HG02973 (cell line): ENCODE results near the gene TSC1.
"Not testable (repeated sequence)": the region's sequence is repeated elsewhere in the genome, so short reads cannot be mapped to it uniquely, and the experiment has no call there.

Experiments used
- ATAC-seq: cut with Tn5 transposase; IDR thresholded peaks from one replicate; pipeline ENCODE4 v1.9.1; 2021; ENCODE audit warnings: moderate library complexity; ENCODE audit not compliant: unreplicated experiment

The TSC1 gene

DNA sequence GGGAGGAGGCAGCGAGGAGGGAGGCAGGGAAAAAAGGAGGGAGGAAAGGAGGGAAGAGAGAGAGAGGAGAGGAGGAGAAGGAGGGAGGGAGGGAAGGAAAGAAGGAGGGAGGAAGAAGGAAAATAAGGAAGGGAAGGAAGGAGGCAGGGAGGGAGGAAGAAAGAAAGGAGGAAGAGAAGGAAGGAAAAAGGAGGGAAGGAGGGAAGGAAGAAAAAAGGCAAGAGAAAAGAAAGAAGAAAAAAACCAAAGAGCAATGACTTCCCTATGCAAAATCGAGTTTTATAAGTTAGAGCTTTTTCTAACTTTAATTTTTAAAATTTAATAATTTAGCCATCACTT, 33.7 kb upstream of the TSC1 start:
- no peak for ATAC-seq

DNA sequence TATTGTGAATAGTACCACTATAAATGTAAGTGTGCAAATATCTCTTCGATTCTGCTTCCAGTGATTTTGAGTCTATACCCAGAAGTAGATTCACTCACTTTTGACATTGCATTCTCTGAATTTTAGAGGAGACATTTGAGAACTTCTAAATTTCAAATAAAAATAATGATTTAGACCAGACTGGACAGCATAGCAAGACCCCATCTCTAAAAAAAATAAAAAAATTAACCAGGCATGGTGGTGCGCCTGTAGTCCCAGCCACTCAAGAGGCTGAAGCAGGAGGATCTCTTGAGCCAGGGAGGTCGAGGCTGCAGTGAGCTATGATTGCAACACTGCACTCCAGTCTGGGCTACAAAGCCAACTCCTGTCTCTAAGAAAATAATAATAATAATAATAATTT, 32.2 kb upstream of the TSC1 start:
- ATAC-seq = no peak

DNA sequence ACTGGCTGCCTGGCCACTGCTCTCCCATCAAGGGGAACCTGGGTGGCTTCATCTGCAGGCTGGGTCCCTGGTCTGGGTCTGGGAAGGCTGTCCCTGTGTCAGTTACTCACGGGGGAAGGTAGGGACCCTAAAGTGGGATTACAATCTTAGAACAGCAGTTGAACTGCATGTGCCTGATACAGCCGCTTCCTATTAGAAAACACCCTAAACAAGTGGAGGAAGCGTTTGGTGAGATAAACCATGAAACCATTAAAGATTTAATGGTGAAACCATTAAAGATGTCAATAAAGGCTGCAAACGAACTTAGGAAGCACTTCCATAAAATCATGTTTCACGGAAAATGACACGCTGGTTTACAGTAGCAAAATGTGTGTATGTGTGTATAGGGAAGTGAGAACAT, 31.5 kb upstream of the TSC1 start:
- ATAC-seq = no peak

DNA sequence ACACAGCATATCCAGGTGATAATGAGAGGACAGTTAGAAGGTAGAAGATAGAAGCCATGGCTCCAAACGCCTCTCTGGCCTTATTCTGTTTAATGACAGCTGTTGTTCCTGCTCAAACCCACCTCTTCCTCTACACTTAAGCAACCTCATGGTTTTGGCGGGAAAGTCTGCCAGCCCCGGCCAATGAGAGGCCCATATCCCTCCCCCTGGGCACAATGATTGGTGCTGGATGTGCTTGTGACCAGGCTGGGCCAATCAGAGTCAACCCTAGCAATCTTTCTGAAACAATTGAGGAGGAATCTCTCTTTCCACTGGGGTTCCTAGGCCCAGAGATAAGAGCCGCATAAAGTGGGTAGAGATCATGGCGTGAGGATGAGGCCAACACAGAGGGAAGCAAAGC, 29.3 kb upstream of the TSC1 start:
- ATAC-seq = no peak

DNA sequence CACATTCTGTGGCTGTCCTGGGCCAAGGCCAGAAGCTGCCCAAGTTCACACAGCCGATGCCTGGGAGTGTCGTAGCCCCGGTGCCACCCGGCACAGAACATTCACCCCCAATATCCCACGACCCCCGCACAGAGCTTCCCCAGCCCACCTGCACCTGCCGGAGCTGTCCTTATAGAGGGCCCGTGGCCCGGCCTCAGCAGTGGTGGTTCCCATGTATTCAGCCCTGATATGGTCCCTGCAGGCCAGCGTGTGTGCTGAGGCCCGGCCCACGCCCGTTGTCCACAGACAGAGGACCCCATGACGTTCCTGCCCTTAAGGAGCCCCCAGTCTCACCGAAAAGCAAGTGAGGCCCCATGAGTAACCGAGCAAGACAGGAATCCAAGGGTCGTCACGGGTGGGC, 28.8 kb upstream of the TSC1 start:
- no peak for ATAC-seq

DNA sequence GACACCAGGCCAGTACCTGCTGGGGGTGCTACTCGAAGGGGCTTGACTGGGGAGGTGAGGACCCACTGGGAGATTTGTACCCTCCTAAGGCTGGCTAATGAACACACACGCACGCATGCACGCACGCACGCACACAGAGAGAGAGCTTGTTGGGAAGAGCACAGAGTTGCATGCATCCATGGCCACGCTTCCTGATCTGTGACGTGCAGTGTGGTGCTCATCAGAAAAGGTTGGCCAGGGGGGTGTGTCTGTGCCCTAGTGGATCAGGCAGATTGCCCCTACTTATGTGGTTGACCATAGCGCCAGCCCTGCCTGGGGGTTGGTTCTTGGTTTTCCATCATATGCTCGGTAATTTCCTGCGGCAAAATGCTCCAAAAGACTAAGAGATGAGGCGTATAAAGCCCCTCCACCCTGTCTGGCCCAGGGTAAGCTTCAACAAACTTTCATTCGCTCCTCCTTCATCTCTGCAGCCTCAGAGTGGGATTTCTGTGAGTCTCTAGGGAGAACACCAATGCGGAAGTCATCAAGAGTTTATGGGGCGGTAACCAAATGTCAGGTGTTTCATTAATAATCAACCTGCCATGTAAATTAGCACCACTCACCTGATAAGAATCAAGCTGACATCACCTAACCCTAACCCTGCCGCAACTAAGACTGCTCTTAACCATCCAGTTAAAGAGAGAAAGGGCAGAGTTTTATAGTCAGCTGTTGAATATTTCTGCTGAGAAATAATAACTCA, 26.1 kb upstream of the TSC1 start:
- ATAC-seq = no peak

DNA sequence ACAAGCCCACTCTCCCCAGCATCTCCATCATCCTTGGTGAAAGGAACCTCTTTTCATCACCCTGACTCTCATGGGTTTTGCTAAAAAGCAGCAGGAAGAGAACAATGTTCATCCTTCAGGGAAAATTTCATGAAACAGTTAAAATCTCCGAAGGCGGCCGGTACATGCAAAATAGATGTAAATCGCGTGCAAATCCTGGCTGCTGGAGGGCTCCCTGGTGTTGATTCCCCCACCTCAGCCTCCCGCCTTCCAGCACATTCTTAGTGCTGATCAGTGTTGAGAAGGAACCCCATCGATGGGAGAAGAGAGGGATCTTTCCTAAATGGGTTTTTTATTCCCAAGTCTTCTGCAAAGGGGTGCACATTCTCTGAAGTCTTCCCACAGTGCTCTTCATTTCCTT, 25.4 kb upstream of the TSC1 start:
- no peak for ATAC-seq

DNA sequence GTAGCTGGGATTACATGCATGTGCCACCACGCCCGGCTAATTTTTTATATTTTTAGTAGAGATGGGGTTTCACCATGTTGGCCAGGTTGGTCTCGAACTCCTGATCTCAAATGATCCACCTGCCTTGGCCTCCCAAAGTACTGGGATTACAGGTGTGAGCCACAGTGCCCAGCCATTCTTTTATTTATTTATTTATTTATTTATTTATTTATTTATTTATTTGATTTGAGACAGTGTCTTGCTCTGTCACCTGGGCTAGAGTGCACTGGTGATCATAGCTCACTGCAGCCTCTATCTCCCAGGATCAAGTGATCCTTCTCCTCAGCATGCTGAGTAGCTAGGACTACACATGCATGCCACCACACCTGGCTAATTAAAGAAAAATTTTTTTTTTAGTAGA, 23.5 kb upstream of the TSC1 start:
- not testable (repeated sequence) for ATAC-seq

DNA sequence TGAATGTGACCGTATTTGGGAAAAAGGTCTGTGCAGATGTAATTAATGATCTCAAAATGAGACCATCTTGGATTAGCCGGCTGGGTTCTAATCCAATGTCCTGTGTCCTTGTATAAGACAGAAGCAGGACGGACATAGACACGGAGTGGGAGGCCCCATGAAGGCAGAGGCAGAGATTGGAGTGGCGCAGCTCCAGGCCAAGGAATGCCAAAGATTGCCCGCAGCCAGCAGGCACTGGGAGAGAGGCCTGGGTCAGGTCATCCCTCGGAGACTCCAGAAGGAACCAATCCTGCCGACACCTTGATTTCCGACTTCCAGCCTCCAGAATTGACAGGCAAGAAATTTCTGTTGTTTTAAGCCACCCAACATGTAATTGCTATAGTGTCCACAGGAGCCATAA, 21.1 kb upstream of the TSC1 start:
- no peak for ATAC-seq

DNA sequence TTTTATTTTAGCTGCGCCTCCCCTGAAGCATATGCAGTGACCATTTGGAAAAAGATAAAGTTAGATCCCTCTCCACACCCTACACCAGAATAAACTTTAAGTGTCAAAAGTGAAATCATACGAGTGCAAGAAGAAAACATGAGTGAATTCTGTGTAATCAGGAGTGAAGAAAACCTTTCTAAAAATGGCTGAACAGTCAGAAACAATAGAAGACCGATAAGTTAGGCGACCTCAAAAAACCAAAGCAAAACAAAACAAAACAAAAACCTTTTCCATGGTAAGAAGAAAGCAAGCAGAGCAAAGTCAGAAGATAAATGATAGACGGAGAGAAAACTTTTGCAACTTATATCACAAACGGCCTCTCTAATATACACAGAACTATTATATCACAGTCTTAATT, 16.6 kb upstream of the TSC1 start:
- ATAC-seq = no peak

DNA sequence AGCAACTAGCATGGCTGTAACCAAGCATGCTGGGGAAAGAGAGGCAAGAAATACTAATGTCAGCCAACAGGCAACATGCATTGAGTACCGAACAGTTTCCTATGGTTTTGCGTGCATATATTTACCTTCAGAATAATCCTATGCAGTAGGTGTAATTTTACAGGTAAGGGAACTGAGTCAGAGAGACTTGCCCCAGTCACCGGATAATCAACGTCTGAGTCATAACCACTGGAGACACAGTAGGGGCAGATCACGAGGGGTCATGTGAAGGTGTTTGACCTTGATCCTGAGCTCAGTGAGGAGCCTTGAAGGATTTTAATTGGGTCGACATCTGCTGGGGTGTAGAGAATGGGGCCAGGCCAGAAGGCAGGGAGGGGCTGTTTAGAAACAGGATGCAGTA, 13.4 kb upstream of the TSC1 start:
- no peak for ATAC-seq

DNA sequence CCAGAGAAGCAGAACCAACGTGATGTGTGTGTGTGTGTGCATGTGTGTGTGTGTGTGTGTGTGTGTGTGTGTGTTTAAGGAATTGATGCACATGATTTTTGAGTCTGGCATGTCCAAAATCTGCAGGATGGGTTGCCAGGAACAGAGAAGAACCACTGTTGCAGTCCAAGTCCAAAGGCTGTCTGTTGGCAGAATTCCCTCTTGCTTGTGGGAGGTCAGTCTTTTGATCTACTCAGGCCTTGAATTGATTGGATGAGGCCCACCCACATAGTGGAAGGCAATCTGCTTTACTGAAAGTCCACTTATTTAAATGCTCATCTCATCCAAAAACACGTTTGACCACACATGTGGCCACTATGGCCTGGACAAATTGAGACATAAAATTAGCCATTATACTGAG, 11.4 kb upstream of the TSC1 start:
- ATAC-seq = no peak

DNA sequence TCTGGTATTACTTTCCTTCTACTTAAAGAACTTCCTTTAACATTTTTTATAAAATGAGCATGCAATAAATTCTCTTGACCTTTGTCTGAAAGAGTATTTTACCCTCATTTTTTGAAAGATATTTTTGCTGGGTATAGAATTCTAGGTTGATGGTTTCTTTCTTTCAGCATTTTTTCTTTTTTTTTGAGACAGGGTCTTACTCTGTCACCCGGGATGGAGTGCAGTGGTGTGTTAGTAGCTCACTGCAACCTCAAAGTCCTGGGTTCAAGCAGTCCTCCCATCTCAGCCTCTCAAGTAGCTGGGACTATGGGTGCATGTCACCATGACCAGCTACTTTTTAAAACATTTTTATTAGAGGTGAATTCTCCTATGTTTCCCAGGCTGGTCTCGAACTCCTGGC, 10.7 kb upstream of the TSC1 start:
- ATAC-seq = no peak

DNA sequence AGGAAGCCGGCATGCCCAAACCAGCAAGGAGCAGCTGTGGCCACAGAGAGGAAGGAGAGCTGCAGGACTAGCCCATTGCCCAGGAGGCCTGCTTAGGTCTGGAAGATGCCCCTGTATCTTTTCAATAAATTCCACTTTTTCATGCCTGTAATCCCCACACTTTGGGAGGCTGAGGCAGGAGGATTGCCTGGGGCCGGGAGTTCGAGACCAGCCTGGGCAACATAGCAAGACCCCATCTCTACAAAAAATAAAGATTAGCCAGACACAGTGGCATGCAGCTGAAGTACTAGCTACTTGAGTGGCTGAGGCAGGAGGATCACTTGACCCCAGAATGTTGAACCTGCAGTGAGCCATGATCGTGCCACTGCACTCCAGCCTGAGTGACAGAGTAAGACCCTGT, 5.3 kb upstream of the TSC1 start:
- ATAC-seq = no peak

DNA sequence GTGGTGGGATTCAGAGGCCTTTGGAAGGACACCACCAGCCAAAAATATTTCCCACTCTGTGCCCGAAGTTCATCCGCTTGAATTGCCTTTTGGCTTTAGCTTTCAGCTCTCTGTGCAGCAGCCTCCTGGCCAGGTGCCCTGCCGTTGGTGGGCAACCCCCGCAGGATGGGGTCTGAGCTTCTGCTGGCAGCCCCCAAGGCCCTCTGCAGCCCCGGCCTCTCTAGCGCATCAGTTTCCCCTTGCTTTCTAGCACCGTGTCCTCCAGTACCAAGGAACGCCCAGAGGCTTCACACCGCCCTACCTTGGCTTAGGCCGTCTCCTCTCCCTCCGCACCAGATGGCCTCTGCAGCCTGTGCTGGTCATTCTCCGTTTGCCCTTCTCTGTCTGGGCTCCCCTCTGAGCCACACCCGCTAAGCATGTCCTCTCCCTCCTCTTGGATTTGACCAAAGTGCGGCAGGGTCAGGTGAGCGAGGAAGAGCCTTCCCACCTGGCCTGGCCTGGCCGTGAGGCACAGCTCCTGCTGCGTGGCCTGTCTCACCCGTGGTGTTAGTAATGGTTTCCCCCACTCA, 4.2 kb upstream of the TSC1 start:
- ATAC-seq = no peak

DNA sequence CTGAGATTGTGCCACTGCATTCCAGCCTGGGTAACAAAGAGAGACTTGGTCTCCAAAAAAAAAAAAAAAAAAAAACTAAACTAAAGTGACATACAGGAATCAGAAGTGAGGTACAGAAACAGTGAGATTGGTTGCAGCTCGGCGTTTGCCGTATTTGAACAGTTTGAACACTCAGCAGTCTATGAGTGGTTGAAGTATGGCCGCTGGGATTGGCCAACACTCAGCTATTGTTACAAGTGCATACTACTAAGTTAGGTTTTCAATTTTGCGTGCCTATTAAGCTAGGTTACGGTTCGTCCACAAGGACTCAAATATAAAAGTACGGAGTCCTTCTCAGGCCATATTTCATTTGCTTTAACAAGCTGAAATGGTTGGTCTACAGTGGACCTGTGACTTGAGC, 3.3 kb upstream of the TSC1 start:
- ATAC-seq = no peak

DNA sequence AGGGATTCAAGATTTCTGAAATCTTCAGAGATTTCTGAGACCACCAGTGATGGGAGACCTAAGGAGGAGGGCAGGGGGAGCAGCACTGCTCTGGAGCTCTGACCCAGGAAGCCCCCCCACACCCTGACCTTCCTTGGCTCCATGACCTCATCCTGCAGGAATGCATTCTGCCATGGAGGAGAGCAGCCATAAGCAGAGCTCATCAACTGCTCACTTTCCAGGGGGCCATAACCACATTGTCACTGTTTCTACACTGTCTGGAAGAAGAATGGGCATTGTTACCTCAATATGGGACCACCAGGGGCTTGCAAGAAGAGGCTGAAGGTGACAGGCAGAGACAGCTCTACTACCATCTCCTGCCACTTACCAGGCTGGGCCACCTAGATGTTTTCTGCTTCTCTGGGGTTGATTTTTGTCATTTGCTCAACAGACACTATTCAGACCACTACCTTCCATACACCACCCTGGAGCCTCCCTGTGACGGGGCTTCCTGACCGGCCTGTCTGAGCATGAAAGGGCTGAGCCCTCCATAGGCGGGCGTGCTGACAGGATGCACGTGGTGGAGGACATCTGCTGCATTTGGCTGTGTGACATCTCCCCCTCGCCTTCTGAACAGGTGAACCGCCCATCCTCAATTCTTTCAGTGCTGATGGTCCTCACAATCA, 2.3 kb upstream of the TSC1 start:
- no peak for ATAC-seq

DNA sequence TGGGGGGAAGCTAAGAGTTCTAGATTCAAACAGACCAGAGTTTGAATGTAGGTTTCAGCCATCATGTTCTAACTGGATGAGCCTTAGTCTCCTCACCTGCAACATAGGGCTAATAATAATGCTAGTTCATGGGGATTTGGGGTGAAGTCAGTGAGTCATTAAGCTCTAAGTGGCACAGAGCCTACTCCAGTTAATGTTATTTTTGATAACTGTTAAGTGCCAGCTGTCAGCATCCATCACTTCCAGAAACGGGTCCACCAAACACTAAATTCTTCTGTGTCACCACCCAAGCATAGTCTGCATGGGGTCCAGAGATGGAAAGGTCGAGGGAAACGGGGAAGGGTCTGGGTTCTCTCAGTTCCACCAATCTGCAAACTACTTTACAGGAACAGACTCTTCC, 1.8 kb upstream of the TSC1 start:
- ATAC-seq = no peak

DNA sequence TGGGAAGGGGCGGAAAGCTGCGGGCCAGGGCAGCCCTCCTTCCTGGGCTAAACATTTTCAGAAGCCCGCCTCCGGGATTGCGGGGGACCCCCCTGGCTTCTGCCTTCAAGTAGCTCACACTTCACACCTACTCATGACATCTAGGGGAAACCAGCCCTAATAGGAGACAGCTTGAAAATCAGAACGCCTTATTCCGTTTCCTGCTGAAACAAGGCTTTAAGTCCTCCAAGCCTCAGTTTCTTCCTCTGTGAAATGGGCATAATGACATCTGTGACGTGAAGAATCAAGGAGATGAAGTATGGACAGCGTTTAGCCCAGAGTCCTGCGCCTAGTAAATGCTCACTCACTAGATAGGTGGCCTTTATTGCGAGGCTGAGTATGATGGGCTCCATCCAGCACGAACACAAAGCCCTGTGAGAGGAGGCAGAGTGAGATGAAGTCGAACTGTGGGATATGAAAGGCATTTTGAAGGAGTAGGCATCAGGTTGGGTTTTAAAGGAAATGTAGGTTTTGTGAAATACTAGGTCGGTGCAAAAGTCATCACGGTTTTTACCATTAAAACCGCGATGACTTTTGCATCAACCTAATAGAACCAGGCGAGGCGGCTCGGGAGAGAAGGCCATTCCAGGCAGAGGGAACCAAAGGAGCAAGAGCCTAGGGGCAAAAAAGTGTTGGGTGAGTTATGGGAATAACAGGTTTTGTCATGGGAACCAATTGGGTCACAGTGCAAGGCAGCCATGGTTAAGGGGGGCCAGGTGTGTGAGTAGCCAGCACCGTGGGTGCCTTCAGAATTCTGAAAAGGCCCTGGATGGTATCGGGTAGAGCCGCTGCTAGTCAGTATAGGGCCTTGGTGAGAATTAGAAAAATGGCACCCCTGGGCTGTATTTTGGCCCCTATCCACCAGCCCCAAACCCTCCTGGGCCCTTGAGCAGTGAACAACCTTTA, 1.0 kb upstream of the TSC1 start:
- ATAC-seq = peak; percentile 4

DNA sequence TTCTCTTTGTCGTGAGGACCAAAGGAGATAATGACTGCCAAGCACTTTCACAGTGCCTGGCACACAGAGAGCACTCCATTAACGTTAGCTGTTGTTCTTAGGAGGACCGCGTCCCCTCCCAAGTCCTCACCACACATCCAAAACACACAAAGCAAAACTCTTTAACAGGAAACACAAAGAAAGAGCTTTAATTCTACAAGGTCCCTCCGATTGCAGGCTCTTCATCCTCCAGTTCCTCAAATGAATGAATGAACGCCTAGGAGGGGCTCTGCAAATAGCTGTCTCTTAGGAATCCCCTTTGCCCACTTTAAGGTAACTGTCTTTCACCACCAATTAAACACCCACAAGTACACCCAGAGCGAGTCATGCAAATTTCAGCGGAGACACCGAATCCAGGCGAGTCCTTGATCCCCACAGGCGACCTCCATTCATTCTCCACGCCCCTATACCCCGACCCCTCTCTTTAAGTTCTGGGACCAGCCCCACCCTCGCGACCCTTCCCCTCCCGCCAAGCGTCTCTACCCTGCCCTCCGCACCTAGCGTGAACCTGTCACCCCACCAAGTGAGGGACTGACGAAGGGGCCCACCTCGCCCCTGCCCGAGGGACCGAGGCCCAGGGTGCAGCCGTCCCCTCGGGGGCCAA, 644 bp downstream of the TSC1 start:
- ATAC-seq = no peak

DNA sequence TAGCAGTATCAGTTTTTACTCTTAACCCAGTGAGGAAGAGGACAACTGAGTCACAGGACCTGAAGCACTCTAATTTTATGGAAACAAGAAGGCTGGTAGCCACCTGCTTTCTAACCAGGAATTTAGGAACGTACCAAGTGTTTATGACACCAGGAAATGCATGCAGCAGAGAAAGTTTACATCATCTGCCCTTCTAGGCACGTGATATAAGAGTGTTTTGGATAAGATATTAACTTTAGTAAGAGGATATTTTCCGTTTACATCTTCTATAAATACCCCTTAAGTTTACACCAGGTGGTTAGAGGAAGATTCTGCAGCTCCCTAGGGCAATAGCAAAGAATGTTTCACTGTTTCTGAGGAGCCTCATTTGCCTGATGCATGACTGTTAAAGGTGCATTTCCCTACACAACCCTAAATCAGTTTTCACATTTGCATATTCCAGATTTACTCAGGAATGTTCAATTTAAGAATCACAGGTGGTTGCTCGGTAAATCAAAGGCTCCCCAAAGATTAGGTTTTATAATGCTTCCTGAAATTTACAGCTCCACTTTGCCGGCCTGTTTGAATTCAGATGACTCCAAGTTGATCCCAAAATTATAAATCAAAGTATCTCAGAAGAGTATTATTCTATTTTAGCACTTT, 1.8 kb downstream of the TSC1 start:
- no peak for ATAC-seq
